Raji (cell line): ENCODE measurements around the gene NME4.
A peak's percentile ranks its signal among the peaks of the same experiment; 100 is the strongest.

Experiments
- POLR2A ChIP-seq: IDR thresholded peaks from 2 replicates; pipeline ENCODE4 v1.6.1; 2011; ENCODE audit warnings: low read depth, low read length, control low read depth; ENCODE audit not compliant: insufficient read depth

NME4 gene

GRCh38 chr16:360698-361336 lies 36.2 kb upstream of the NME4 start:
- TF ChIP-seq POLR2A: no peak

DNA sequence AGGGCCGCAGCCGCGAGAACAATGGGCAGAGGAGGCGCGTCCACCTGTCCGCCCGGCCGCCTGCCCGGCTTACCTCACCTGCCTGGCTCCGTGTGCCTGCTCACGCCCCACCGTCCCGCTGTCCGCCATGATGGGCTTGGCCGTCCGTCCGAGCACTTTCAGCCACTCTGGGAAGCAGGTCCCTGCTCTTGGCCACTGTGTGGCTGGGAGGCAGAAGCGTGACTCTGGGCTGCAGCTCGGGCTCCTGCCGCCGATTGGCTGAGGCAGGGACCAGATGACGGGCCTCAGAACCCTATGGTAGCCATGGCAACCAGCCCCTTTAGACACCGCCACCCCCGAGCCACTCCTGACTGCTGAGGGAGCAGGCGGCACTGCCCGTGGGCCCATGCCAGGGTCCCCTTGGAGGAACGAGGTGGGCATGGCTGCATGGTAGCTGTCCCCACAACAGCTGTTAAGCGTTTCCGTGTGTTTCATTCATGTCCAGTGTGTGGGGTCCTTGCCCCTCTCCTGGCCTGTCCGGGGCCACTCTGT lies 35.6 kb upstream of the NME4 start:
- TF ChIP-seq POLR2A: no peak

DNA sequence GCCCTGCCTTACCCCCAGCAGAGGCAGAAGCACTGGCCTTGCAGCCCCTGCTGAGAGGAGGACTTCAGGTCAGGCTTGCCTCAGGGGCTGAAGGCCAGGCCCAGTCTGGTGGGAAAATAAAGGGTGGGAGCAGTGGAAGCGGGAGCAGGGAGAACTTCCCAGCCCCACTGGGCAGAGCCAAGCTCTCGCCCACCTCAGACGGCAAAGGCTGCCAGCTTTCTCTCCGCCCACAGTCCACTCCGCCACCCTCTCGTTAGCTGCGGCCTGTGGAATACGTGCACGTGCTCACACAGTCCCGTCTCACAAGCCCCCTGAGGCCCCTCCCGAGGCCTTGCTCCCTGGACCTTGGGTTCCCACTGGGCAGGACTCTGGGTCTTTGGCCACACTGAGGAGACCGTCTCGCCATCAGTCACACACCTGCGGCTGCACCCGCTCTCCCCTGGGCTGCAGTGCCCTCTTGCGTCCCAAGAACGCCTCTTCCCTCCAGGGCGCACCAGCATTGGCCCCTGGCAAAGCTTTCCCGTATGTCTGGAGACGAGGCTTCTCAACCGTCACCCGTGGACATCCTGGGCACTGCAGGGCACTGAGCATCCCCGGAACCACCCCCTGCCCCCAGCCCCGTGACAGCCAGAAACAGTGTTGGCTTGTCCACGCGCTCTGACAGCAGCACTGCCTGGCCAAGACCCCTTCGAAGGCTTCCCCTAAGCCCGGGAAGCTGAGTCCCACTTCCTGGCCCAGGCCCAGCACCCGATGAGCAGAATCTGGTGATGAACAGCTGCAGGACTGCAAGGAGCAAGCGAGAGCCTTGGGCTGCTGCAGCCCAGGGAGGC lies 34.9 kb upstream of the NME4 start:
- no peak for TF ChIP-seq POLR2A

DNA sequence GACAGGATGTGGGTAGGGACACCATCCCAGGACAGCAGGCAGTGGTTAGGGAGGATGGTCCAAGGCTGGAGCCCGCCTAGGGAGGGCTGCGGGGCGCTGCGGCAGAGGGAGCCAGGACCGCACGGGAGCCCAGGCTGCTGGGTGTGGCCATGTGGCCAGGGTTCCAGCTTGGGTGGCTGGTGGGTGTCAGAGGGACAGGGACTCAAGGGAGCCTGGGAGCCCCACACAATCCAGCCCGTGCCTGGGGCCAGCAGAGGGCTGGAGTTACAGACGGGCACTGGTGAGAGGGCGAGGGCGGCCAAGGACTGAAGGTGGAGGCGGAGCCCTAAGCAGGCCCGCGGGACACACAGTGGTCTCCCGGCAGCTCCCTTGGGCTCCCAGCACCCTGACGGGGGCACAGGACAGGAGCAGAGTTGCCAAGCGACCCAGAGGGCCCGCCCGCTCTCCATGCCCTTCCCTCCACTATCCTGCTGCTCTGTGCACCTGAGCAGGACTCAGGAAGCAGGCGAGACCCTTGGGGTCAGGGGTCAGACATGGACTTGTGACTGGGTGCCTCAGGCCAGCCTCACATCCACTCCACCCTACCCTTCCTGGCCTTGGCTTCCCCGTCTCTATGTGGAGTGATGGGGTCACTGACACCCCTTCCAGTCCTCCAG lies 33.8 kb upstream of the NME4 start:
- no peak for TF ChIP-seq POLR2A

DNA sequence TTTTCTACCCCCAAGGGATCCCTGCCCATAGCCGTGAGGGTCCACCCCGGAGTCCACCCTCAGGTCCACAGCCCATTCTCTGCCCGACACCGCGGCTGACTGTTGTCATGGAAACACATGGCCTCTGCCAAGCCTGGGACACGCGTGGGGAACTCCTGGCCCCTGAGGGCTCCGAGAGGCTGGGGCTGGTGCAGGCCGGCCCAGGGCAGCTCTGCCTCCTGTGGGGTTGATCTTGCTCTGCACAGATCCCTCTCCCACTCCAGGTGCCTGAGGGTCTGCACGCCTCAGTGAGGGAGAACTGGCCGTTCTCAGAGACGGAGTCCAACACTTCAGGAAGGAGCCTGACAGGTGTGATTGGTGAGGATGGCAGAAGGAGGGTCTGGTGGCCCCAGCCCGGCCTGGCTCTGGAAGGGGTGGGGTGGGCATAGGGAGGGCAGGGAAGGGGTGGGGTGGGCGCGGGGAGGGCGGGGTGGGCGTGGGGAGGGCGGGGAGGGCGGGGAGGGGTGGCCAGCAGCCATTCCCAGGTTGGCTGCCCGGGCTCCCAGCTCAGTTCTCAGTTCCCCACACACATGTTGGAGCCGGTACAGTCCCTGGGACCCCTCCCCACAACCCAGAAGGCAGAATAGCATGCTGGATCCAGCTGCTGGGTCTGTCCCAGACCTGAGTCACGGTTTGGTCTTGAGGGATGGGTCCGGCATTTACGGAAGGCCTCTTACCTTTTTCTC lies 33.1 kb upstream of the NME4 start:
- TF ChIP-seq POLR2A: no peak

DNA sequence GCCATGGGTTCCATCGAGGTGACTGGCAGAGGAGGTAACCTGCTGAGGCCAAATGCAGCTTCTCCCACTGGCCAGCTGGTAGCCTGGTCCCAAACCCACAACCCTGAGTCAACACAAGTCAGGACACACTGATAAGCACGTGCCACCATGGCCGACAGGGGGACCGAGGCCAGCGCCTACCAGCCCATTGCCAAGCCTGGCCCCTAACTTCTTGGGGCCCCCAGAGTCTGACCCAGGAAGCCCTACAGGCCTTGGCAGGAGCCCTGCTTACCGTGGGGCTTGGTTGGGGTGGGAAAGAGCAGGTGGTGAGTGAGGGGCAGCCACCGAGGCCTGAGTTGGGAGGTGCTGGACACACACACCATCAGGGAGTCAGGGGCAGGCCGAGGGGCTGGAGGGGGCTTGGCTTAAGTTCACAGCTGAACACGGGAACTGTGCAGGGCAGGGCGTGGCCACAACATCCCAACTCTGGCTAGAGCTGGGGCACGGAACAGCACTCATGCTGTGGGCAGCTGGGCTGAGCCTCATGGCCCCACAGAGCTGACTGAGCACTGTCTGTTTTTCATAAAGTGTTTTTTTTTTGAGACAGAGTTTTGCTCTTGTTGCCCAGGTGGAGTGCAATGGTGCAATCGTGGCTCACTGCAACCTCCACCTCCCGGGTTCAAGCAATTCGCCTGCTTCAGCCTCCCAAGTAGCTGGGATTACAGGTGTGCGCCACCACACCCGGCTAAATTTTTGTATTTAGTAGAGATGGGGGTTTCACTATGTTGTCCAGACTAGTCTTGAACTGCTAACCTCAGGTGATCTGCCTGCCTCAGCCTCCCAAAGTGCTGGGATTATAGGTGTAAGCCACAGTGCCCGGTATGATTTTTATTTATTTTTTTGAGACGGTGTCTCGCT lies 32.2 kb upstream of the NME4 start:
- peak; percentile 15; the same call in 1 of the 2 replicates for TF ChIP-seq POLR2A

- no peak for TF ChIP-seq POLR2A
Measured at GRCh38 chr16:366476-366875, 30.5 kb upstream of the NME4 start.

DNA sequence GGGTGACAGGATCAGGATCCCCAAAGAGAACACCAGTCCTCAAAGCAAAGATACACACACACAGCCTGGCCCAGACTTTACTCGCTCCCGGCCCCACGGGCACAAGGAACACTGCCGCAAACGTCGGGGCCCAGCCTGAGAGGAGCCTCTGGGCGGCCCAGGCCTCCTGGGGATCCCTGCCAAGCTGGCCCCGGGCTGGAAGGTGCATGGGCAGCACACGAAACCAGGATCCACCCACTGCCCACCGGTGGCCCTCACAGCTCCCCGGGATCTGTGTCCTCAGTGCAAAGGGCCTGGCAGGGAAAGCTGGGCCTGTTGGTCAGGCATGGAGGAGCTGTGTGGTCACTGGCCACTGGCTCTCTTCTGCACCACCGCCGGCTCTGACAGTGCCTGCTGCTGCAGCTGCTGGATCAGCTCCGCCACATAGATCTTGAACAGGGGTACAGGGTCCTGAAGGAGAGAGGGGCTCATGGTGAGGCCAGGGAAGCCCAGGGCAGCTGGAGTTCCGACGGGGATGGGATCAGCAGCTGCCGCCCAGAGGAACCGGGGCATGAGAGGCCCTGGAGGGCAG lies 29.6 kb upstream of the NME4 start:
- no peak for TF ChIP-seq POLR2A

DNA sequence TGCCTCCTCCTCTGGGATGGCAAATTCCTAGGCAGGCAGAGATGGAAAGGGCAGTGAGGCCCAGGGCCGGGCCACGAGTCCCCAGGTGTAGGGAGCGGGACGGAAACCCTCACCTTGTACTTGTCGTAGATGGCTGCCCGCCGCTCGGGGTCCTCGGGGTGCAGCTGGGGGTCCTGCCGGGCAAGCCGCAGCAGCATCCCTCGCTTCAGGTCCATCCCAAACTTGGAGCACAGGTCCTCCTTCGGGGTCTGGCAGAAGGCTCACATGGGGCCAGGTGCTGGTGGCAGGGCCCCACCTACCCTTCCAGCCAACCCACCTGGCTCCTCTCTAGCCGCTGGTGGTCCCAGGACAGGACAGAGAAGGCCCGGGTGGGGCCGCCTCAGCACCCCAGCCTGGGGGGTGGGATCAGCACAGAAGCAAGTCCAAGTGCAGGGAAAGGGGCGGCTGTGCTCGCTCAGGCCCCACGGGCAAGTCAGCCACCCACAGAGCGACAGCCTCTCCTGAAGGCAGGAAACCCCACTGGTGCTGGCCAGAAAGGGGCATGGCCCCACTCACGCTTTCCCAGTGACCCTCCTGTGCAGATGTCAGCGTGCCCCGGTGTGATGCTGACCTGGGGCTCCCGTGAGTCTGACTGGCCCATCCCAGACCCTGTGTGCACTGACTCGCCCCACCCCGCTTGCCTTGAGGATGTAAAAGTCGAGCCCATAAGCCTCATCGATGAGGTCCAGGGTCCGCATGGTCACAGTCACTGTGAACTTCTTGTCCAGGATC lies 28.4 kb upstream of the NME4 start:
- TF ChIP-seq POLR2A: no peak

GRCh38 chr16:369275-369865 lies 27.6 kb upstream of the NME4 start:
- TF ChIP-seq POLR2A: no peak

GRCh38 chr16:369866-370436 lies 27.0 kb upstream of the NME4 start:
- TF ChIP-seq POLR2A: no peak

GRCh38 chr16:370443-370842 lies 26.6 kb upstream of the NME4 start, which contains the start of gene MRPL28:
MRPL28 (minus strand) TSS chr16:370538; CDS start chr16:370218, 320 bp downstream.
- peak; percentile 55 for TF ChIP-seq POLR2A
